ENCODE data around the gene CCDC196.

DNA sequence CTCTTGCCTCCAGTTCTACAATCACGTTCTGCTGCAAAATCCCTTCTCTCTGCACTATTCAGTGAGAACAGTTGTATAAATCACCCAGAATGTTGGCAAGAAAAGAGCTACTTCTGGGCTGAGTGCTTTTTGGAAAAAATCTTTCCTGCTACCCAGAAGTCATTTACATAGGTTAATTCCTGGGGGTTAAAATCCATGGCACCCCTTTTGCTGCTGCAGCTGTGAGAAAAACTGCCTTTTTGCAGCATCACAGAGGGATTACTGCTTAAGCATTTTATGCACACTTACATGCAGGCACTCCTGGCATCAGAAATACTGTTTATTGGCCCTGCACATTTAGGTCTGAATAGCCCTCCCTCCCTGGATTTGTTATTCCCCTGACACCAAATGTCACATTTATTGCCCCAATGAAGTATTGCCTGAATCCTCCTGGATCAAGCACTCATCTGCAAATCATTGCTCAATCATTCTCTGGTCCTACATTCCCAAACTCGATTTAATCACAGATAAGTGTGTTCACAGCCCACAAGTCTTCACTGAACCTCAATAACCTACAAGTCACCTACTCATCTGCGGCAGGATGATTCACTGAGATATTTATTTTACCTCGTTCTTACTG, 43.1 kb upstream of the CCDC196 start:
- TF ChIP-seq CTCF (IDR thresholded peaks at IDR 0.05; ENCODE audit: low read depth, low read length) (no peak), EZH2phosphoT487 (IDR thresholded peaks at IDR 0.05; ENCODE audit: low read depth) (no peak)

Data from OCI-LY3 (cell line).